ENCODE results near the gene MAPK8IP2. TPM values are rescaled to one million over a fixed set of nuclear protein-coding genes. Genes with fewer than 3 reads are reported as not detected.

Gene MAPK8IP2
- total RNA-seq, result 0.29 and 0.50 TPM in 2 replicates

GRCh38 chr22:50600538-50600937 lies at the start of gene MAPK8IP2:
MAPK8IP2 (plus strand) TSS chr22:50600793; CDS start chr22:50600819, 26 bp downstream.

DNA sequence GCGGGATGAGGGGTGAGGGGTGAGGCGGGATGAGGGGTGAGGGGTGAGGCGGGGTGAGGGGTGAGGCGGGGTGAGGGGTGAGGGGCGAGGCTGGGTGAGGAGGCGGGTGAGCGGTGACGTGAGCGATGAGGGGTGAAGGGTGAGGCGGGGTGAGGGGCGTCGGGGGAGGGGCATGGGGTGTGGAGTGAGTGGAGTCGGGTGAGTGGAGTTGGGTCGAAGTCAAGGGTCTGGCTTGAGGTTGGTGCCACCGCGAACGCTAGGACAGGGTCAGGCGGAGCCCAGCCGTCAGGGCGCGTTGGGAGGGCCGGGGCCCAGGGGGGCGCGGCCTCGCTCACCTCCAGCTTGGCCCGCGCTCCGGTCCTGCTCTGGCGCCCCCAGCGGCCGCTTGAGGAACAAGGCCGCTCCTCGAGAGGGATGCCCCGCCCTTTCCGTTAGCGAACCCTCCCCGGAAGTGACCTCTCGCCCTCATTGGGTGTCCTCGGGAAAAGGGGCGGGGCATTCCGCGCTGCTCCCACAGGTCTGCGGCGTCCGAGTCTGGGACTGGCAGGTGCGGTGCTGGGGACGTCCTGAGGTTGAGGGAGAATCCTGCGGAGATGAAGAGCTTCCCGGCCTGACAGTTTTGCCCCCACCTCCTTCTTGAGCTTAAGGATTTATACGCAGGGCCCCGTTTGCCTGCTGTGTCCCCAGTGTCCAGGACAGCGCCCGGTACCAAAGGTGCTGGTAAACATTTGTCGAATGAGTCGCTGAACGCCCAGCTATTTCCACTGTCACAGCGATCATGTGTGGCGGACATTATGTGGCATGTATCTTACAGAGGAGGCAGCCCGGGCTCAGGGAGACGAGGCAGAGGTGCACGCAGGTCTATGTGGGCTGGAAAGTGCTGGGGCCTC lies 37.8 kb upstream of the MAPK8IP2 start, which contains the start of gene SYCE3:
TSS of gene SYCE3 (minus strand) at position 397 of the 890 bp plus-strand sequence. CDS start 6,514 bp downstream, outside the sequence.

DNA sequence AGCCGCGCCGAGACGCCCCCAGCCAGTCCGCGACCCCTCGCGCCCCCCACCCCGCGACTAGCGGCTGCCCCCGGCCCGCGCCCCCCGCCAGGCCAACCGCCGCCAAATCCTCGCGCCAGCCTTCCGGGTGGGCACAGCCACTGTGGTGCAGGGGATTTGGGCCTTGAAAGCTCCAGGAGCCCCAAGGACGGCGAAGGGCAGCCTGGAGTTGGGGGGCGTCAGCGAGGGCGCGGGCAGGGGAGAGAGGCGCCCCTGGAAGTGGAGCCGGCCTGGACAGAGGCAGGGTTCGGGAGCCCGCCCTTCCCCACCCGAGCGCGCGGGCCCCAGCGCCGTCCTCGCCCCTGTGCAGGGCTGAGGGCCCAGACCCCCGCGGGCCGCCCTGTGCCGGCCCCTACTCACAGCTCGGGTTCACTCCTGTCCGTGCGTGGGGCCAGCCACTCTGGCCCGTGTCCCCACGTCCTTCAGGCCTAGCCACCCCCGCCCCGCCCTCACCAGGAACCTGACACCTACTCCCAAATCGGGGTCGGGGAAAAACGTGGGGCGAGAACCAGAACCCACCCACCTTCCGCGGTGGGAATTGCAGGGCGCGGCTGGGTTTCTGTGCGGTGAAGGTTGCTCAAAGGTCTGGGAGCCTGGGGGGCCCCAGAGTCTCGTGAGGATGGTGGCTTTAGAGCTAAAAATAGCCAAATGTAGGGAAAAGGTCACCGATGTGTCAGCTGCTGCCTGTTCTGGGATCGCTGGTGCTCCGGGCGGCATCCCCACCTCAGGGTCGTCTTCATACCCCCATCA lies 22.4 kb upstream of the MAPK8IP2 start, which contains the start of gene CPT1B:
TSS of gene CPT1B (minus strand) at position 441 of the 789 bp plus-strand sequence. CDS start 512 bp downstream, outside the sequence.

DNA sequence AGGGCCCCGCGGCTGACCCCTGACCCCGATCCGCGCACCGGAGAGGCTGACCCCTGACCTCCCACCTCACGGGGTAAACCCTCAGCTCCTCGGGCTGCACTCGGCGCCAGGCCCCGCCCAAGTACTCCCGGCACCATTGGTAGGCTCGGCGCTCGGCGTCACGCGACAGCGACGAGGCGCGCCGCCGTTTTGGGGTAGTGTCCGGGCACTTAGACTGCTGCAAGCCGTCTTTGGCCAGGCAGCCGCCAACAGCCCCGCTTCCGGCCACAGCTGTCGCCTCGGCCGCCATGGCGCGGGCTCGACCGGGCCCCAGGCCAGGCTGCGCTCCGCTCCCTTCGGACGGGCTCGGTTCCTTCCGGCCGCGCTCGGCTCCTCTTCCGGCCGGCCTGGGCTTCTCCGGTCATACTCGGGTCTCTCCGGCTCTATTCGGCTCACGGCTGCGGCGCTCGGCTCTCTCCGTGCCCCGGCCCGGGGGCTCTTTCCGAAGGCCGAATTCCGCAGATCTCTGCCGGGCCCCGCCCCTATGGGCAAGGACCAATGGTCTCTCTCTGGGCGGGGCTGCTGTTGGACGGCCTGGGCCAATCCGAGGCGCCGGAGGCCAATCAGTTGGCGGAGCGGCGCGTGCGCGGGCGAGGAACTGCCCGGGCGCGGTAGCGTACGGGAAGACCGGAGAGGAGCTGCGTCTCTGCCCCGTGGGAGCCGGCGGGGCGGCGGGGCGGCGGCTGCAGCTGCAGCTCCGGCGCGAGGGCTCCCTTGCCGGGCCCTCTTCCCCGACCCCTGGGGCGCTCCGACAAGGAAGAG lies 17.9 kb upstream of the MAPK8IP2 start, which contains the start of gene CHKB:
TSS of gene CHKB (minus strand) at position 357 of the 801 bp plus-strand sequence. CDS start at position 289, 68 bp downstream.

GRCh38 chr22:50627642-50628542 lies 27.3 kb downstream of the MAPK8IP2 start, which contains the start of gene ARSA:
ARSA (minus strand) TSS chr22:50628152; CDS start chr22:50627779, 373 bp downstream.

Other genes starting within 250 kb of the MAPK8IP2 start
- 61.8 and 123 TPM in 2 replicates for gene SBF1, start 125.8 kb upstream of the MAPK8IP2 start, total RNA-seq
- gene ADM2, start 119.2 kb upstream of the MAPK8IP2 start, total RNA-seq, result 0.87 and 2.3 TPM in 2 replicates
- gene MIOX, start 113.9 kb upstream of the MAPK8IP2 start, total RNA-seq, result 0.15 TPM in 1 of 2 replicates, not detected in the other
- 57.9 and 68.3 TPM in 2 replicates for gene LMF2, start 93.1 kb upstream of the MAPK8IP2 start, total RNA-seq
- gene NCAPH2, start 92.6 kb upstream of the MAPK8IP2 start, total RNA-seq, result 29.3 and 46.0 TPM in 2 replicates
- 4.1 and 4.6 TPM in 2 replicates for gene SCO2, start 75.2 kb upstream of the MAPK8IP2 start, total RNA-seq
- gene TYMP, start 70.8 kb upstream of the MAPK8IP2 start, total RNA-seq, result 20.4 and 45.8 TPM in 2 replicates
- gene KLHDC7B, start 54.9 kb upstream of the MAPK8IP2 start, total RNA-seq, result 0.15 and 0.33 TPM in 2 replicates
- not detected in 2 replicates for gene SYCE3, start 37.9 kb upstream of the MAPK8IP2 start, total RNA-seq
- gene CPT1B, start 22.4 kb upstream of the MAPK8IP2 start, total RNA-seq, result 3.6 and 3.8 TPM in 2 replicates
- 29.4 and 33.9 TPM in 2 replicates for gene CHKB, start 17.9 kb upstream of the MAPK8IP2 start, total RNA-seq
- 17.7 and 51.1 TPM in 2 replicates for gene ARSA, start 27.4 kb downstream of the MAPK8IP2 start, total RNA-seq
- gene SHANK3, start 72.0 kb downstream of the MAPK8IP2 start, total RNA-seq, result 0.29 and 1.5 TPM in 2 replicates
- not detected in 2 replicates for gene ACR, start 137.4 kb downstream of the MAPK8IP2 start, total RNA-seq
- gene RABL2B, start 182.8 kb downstream of the MAPK8IP2 start, total RNA-seq, result 11.1 and 14.1 TPM in 2 replicates